GM23338 (cell line): ENCODE data around the gene SERPINA5. TPM values are rescaled to one million over a fixed set of nuclear protein-coding genes. Genes with fewer than 3 reads are reported as not detected.

ENCODE experiments used
- ATAC-seq: fragments of 200-7000 bp; cut with Tn5 transposase; 3 replicates; pipeline ENCODE4 v1.9.1; 2020
- DNase-seq: peaks from one replicate; pipeline ENCODE4 v3.0.0-alpha.2; 2015; ENCODE audit warnings: low spot score
- H2AFZ ChIP-seq: fragments of 200-600 bp; sonication (generic); 2 replicates; pipeline ENCODE4 v1.8.0; 2016; ENCODE audit warnings: antibody characterized with exemption, mild to moderate bottlenecking, moderate library complexity
- H3F3A ChIP-seq: fragments of 200-600 bp; sonication (generic); replicated peaks from 2 replicates; pipeline ENCODE4 v1.8.0; 2017; ENCODE audit warnings: antibody characterized with exemption, mixed run types, low read depth
- H3K27ac ChIP-seq: fragments of 200-600 bp; sonication (generic); 2 replicates; pipeline ENCODE4 v1.6.1; 2016; ENCODE audit warnings: low read depth
- H3K27me3 ChIP-seq: fragments of 200-600 bp; sonication (generic); 2 replicates; pipeline ENCODE4 v1.8.0; 2016; ENCODE audit warnings: mild to moderate bottlenecking, mixed run types, moderate library complexity; ENCODE audit not compliant: insufficient read depth
- H3K36me3 ChIP-seq: fragments of 200-600 bp; sonication (generic); 2 replicates; pipeline ENCODE4 v1.8.0; 2016; ENCODE audit warnings: mild to moderate bottlenecking; ENCODE audit not compliant: insufficient read depth
- H3K4me1 ChIP-seq: fragments of 200-600 bp; sonication (generic); 2 replicates; pipeline ENCODE4 v1.8.0; 2016; ENCODE audit warnings: mild to moderate bottlenecking, moderate library complexity; ENCODE audit not compliant: insufficient read depth
- H3K4me2 ChIP-seq: fragments of 200-600 bp; sonication (generic); 2 replicates; pipeline ENCODE4 v1.7.1; 2017; ENCODE audit warnings: mixed run types
- H3K4me3 ChIP-seq: fragments of 200-600 bp; sonication (generic); 2 replicates; pipeline ENCODE4 v1.6.1; 2016; ENCODE audit warnings: mixed run types
- H3K79me2 ChIP-seq: fragments of 200-600 bp; sonication (generic); replicated peaks from 2 replicates; pipeline ENCODE4 v1.8.0; 2017; ENCODE audit warnings: mild to moderate bottlenecking; ENCODE audit not compliant: insufficient read depth
- H3K9me2 ChIP-seq: fragments of 200-600 bp; sonication (generic); 2 replicates; pipeline ENCODE4 v1.8.0; 2017; ENCODE audit not compliant: insufficient read depth
- H4K20me1 ChIP-seq: fragments of 200-600 bp; sonication (generic); replicated peaks from 2 replicates; pipeline ENCODE4 v1.8.0; 2017; ENCODE audit warnings: mild to moderate bottlenecking; ENCODE audit not compliant: insufficient read depth
- H3K27ac Mint-ChIP-seq: 2 replicates; pipeline ENCODE4 v1.8.0; 2020; ENCODE audit warnings: inconsistent platforms, mild to moderate bottlenecking, moderate library complexity, mixed read lengths
- H3K27me3 Mint-ChIP-seq: 3 replicates; pipeline ENCODE4 v1.8.0; 2022; ENCODE audit warnings: low read depth, mild to moderate bottlenecking, moderate library complexity, mixed read lengths, inconsistent platforms; ENCODE audit not compliant: insufficient read depth, poor library complexity
- H3K36me3 Mint-ChIP-seq: 3 replicates; pipeline ENCODE4 v1.8.0; 2021; ENCODE audit warnings: low read depth, mild to moderate bottlenecking, inconsistent platforms, moderate library complexity, mixed read lengths
- H3K4me1 Mint-ChIP-seq: 3 replicates; pipeline ENCODE4 v1.8.0; 2020; ENCODE audit warnings: mild to moderate bottlenecking, inconsistent platforms, mixed read lengths
- H3K4me3 Mint-ChIP-seq: 3 replicates; pipeline ENCODE4 v1.8.0; 2021; ENCODE audit warnings: moderate library complexity, mild to moderate bottlenecking, inconsistent platforms, mixed read lengths
- H3K9me3 Mint-ChIP-seq: 3 replicates; pipeline ENCODE4 v1.8.0; 2020; ENCODE audit warnings: moderate library complexity, mild to moderate bottlenecking, inconsistent platforms, mixed read lengths
- CREB1 ChIP-seq: fragments of 250-450 bp; sonication (Bioruptor Pico); IDR thresholded peaks from 2 replicates; pipeline ENCODE4 v1.5.0; 2020; ENCODE audit warnings: low read depth, mild to moderate bottlenecking, moderate library complexity
- EZH2 ChIP-seq: fragments of 200-600 bp; sonication (generic); IDR thresholded peaks from one replicate; pipeline ENCODE4 v1.8.0; 2017; ENCODE audit warnings: antibody characterized with exemption, mild to moderate bottlenecking, low read depth; ENCODE audit not compliant: unreplicated experiment
- EZH2phosphoT487 ChIP-seq: fragments of 200-600 bp; sonication (generic); IDR thresholded peaks from one replicate; pipeline ENCODE4 v1.8.1; 2018; ENCODE audit warnings: antibody characterized with exemption; ENCODE audit not compliant: unreplicated experiment
- JUNB ChIP-seq: IDR thresholded peaks from one replicate; pipeline ENCODE4 v1.6.1; 2016; ENCODE audit warnings: antibody characterized with exemption; ENCODE audit not compliant: unreplicated experiment
- NANOG ChIP-seq: IDR thresholded peaks from 2 replicates; pipeline ENCODE4 v1.6.1; 2016; ENCODE audit warnings: antibody characterized with exemption, borderline replicate concordance
- POLR2AphosphoS5 ChIP-seq: IDR thresholded peaks from 2 replicates; pipeline ENCODE4 v1.6.1; 2016; ENCODE audit warnings: antibody characterized with exemption, low read depth
- STAT1 ChIP-seq: IDR thresholded peaks from one replicate; pipeline ENCODE4 v1.6.1; 2016; ENCODE audit warnings: antibody characterized with exemption; ENCODE audit not compliant: unreplicated experiment
- polyA plus RNA-seq: library from polyadenylated mRNA; unstranded; fragments of >200 nt; fragmentation: Nextera tagmentation; extraction: Ambion mirVana; gene quantifications from 2 replicates; pipeline ENCODE4 v1.2.1, GENCODE V29; 2016
- total RNA-seq: library from RNA; depleted of rRNA; stranded (reverse); fragments of >200 nt; shearing (Covaris generic); gene quantifications from 2 replicates; pipeline ENCODE4 v1.2.3, GENCODE V29; 2014
- TF ChIP-seq, protein P1 (sequence below), 2 experiments: fragments of 200-600 bp in 1 of 2; sonication (generic) in 1 of 2; conservative IDR thresholded peaks; 2 replicates each; pipeline versions ENCODE4 v1.5.1 to v1.6.1; 2016 to 2017; ENCODE audit warnings: antibody characterized with exemption in 2 of 2, low read depth in 2 of 2, mild to moderate bottlenecking in 2 of 2, moderate library complexity in 1 of 2
- TF ChIP-seq, protein P2 (sequence below): fragments of 250-450 bp; sonication (Bioruptor Pico); IDR thresholded peaks from 2 replicates; pipeline ENCODE4 v1.5.0; 2020; ENCODE audit warnings: mild to moderate bottlenecking, moderate library complexity

Gene SERPINA5
- total and polyA plus RNA-seq, 2 experiments from 2014 or later = 0.81 to 0.90 TPM

DNA sequence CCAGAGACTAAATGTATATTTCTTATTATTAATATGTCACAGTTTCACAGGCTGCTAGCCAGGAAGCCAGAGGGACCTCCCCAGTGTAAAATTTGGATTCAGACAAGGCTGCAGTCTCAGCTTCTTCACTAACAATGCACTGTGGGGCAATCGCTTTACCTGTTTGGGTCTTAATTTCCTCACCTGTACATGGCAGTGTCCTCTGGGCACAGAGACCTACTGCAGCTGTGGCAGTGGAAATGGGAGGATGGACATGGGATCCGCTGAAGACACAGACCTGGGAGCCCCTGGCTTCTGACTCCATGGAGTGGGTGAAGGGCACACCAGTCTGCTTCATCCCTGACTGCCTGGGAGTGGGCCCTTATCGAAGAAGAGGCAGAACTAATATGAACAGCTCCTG, 6.9 kb upstream of the SERPINA5 start:
- H3K27me3 ChIP-seq = no peaks in the 10 kb centered on the region
- no peaks in the 10 kb centered on the region for H3K4me1 ChIP-seq
- no peak for DNase-seq
- H3F3A ChIP-seq = no peaks in the 10 kb centered on the region
- H3K9me2 ChIP-seq = no peaks in the 10 kb centered on the region; the same call in 1 of the 2 replicates
- no peak overlapping the region for H3K27ac Mint-ChIP-seq
- H3K36me3 ChIP-seq = no peaks in the 10 kb centered on the region
- H3K79me2 ChIP-seq = no peaks in the 10 kb centered on the region
- H3K4me2 ChIP-seq = no peak overlapping the region
- no peaks in the 10 kb centered on the region for H3K4me1 Mint-ChIP-seq
- no peak overlapping the region for H3K4me3 Mint-ChIP-seq
- no peak overlapping the region for H3K27ac ChIP-seq
- ATAC-seq = no peak
- TF ChIP-seq, protein P1, sequence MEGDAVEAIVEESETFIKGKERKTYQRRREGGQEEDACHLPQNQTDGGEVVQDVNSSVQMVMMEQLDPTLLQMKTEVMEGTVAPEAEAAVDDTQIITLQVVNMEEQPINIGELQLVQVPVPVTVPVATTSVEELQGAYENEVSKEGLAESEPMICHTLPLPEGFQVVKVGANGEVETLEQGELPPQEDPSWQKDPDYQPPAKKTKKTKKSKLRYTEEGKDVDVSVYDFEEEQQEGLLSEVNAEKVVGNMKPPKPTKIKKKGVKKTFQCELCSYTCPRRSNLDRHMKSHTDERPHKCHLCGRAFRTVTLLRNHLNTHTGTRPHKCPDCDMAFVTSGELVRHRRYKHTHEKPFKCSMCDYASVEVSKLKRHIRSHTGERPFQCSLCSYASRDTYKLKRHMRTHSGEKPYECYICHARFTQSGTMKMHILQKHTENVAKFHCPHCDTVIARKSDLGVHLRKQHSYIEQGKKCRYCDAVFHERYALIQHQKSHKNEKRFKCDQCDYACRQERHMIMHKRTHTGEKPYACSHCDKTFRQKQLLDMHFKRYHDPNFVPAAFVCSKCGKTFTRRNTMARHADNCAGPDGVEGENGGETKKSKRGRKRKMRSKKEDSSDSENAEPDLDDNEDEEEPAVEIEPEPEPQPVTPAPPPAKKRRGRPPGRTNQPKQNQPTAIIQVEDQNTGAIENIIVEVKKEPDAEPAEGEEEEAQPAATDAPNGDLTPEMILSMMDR (conservative IDR thresholded peaks at IDR 0.05; ENCODE audit: low read depth in 2 of 2) = no peak
- TF ChIP-seq CREB1 (CRISPR knock-in tag) (no peak), EZH2phosphoT487 (no peak), NANOG (no peak), STAT1 (no peak), EZH2 (no peak), JUNB (no peak), POLR2AphosphoS5 (no peak)
- TF ChIP-seq, protein P2, sequence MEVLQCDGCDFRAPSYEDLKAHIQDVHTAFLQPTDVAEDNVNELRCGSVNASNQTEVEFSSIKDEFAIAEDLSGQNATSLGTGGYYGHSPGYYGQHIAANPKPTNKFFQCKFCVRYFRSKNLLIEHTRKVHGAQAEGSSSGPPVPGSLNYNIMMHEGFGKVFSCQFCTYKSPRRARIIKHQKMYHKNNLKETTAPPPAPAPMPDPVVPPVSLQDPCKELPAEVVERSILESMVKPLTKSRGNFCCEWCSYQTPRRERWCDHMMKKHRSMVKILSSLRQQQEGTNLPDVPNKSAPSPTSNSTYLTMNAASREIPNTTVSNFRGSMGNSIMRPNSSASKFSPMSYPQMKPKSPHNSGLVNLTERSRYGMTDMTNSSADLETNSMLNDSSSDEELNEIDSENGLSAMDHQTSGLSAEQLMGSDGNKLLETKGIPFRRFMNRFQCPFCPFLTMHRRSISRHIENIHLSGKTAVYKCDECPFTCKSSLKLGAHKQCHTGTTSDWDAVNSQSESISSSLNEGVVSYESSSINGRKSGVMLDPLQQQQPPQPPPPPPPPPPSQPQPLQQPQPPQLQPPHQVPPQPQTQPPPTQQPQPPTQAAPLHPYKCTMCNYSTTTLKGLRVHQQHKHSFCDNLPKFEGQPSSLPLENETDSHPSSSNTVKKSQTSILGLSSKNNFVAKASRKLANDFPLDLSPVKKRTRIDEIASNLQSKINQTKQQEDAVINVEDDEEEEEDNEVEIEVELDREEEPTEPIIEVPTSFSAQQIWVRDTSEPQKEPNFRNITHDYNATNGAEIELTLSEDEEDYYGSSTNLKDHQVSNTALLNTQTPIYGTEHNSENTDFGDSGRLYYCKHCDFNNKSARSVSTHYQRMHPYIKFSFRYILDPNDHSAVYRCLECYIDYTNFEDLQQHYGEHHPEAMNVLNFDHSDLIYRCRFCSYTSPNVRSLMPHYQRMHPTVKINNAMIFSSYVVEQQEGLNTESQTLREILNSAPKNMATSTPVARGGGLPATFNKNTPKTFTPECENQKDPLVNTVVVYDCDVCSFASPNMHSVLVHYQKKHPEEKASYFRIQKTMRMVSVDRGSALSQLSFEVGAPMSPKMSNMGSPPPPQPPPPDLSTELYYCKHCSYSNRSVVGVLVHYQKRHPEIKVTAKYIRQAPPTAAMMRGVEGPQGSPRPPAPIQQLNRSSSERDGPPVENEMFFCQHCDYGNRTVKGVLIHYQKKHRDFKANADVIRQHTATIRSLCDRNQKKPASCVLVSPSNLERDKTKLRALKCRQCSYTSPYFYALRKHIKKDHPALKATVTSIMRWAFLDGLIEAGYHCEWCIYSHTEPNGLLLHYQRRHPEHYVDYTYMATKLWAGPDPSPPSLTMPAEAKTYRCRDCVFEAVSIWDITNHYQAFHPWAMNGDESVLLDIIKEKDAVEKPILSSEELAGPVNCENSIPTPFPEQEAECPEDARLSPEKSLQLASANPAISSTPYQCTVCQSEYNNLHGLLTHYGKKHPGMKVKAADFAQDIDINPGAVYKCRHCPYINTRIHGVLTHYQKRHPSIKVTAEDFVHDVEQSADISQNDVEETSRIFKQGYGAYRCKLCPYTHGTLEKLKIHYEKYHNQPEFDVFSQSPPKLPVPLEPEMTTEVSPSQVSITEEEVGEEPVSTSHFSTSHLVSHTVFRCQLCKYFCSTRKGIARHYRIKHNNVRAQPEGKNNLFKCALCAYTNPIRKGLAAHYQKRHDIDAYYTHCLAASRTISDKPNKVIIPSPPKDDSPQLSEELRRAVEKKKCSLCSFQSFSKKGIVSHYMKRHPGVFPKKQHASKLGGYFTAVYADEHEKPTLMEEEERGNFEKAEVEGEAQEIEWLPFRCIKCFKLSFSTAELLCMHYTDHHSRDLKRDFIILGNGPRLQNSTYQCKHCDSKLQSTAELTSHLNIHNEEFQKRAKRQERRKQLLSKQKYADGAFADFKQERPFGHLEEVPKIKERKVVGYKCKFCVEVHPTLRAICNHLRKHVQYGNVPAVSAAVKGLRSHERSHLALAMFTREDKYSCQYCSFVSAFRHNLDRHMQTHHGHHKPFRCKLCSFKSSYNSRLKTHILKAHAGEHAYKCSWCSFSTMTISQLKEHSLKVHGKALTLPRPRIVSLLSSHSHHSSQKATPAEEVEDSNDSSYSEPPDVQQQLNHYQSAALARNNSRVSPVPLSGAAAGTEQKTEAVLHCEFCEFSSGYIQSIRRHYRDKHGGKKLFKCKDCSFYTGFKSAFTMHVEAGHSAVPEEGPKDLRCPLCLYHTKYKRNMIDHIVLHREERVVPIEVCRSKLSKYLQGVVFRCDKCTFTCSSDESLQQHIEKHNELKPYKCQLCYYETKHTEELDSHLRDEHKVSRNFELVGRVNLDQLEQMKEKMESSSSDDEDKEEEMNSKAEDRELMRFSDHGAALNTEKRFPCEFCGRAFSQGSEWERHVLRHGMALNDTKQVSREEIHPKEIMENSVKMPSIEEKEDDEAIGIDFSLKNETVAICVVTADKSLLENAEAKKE (CRISPR knock-in tag) = no peak
- peaks cover 6% of the 10 kb centered on the region; the same call in 1 of the 3 replicates for H3K9me3 Mint-ChIP-seq
- no peaks in the 10 kb centered on the region for H3K36me3 Mint-ChIP-seq
- H4K20me1 ChIP-seq = no peaks in the 10 kb centered on the region
- H3K4me3 ChIP-seq = no peak overlapping the region
- H3K27me3 Mint-ChIP-seq = peaks cover 4% of the 10 kb centered on the region
- H2AFZ ChIP-seq = no peak overlapping the region
